ENCODE measurements around the gene ADIPOR2. TPM values are rescaled to one million over a fixed set of nuclear protein-coding genes. Genes with fewer than 3 reads are reported as not detected.
"Not testable (repeated sequence)": the region's sequence is repeated elsewhere in the genome, so short reads cannot be mapped to it uniquely, and the experiment has no call there.

The ADIPOR2 gene
- total and polyA plus RNA-seq, 2 of the 4 experiments (the other 2 are of a cell fraction), result 20.0 to 24.9 TPM

DNA sequence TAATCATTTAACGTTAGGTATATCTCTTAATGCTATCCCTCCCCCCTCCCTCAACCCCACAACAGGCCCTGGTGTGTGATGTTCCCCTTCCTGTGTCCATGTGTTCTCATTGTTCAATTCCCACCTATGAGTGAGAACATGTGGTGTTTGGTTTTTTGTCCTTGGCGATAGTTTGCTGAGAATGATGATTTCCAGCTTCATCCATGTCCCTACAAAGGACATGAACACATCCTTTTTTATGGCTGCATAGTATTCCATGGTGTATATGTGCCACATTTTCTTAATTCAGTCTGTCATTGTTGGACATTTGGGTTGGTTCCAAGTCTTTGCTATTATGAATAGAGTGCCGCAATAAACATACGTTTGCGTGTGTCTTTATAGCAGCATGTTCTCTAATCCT, 42.8 kb downstream of the ADIPOR2 start:
- H3K79me1 ChIP-seq (ENCODE audit: low read depth in 1 of 2, low read length in 2 of 2), result peaks cover 0 to 30% of the 10 kb centered on the region in 2 experiments
- in situ Hi-C loops (cut with MboI; ENCODE audit: low sequenced_read_pairs); CTCF ChIA-PET; H3K9me3 ChIP-seq (ENCODE audit: control insufficient read depth, insufficient read depth, low read length); DNase-seq; H3K4me1 ChIP-seq (ENCODE audit: control insufficient read depth, insufficient read depth, low read length); H3K18ac ChIP-seq (ENCODE audit: low read depth, low read length); H3K9me1 ChIP-seq (ENCODE audit: insufficient read depth, low read length); H3K36me3 ChIP-seq (ENCODE audit: control insufficient read depth, insufficient read depth, low read length); dilution Hi-C loops (cut with HindIII; ENCODE audit: low sequenced_read_pairs, unreplicated experiment); H3K4me3 ChIP-seq (ENCODE audit: insufficient read depth, low read depth, low read length); H3K23ac ChIP-seq (ENCODE audit: low read depth, low read length); H3K27me3 ChIP-seq (ENCODE audit: control insufficient read depth, insufficient read depth, low read length); POLR2A ChIA-PET (ENCODE audit: unreplicated experiment); H3K4me2 ChIP-seq (ENCODE audit: low read depth, low read length); H4K91ac ChIP-seq (ENCODE audit: insufficient read depth, low read depth, low read length); H3K9ac ChIP-seq (ENCODE audit: low read depth, low read length); ATAC-seq (ENCODE audit: low read depth); H4K8ac ChIP-seq (ENCODE audit: low read depth in 2 of 2, low read length in 2 of 2); H2BK120ac ChIP-seq (ENCODE audit: low read depth, low read length); H3K56ac ChIP-seq (ENCODE audit: extremely low read depth, insufficient read depth, low read length); H2AFZ ChIP-seq (replicated peaks; ENCODE audit: low read length, poor library complexity); H3K27ac ChIP-seq (ENCODE audit: insufficient read depth, low read length); H3K14ac ChIP-seq (replicated peaks; ENCODE audit: low read depth, low read length); H2AK9ac ChIP-seq (replicated peaks; ENCODE audit: low read depth, low read length, poor library complexity); H4K5ac ChIP-seq (ENCODE audit: low read depth, low read length); H2BK20ac ChIP-seq (ENCODE audit: low read depth, low read length); H2BK5ac ChIP-seq (ENCODE audit: low read depth, low read length, poor library complexity, severe bottlenecking); H4K20me1 ChIP-seq (ENCODE audit: insufficient read depth, low read length); H3K4ac ChIP-seq (ENCODE audit: low read depth, low read length); H2AK5ac ChIP-seq (ENCODE audit: low read depth, low read length); H2BK15ac ChIP-seq (ENCODE audit: low read depth, low read length); BruUV-seq (replicated peaks): not testable (repeated sequence)
- no CpG with 5 or more reads among the region's 5 CpGs for WGBS, 2 experiments (ENCODE audit: extremely low coverage in 2 of 2, insufficient read length in 1 of 2)
- intact Hi-C loops (cut with micrococcal nuclease), result loop anchor here (5.0 kb wide), 1 partner anchor 44 kb away; no protein-coding TSS in a partner anchor
